SK-MEL-5 (cell line): Measurements from ENCODE around the gene CDC45. TPM values are rescaled to one million over a fixed set of nuclear protein-coding genes. Genes with fewer than 3 reads are reported as not detected.
"Not testable (repeated sequence)": the region's sequence is repeated elsewhere in the genome, so short reads cannot be mapped to it uniquely, and the experiment has no call there.

Source experiments
- DNase-seq: peaks from one replicate; pipeline ENCODE4 v3.0.0-alpha.2; 2016; ENCODE audit warnings: low read depth, low spot score
- in situ Hi-C: cut with HindIII; loops from 2 replicates; pipeline ENCODE4 v1.10.0; 2016; ENCODE audit warnings: low sequenced_read_pairs, high pct_unique_total_duplicates, low pct_unique_long_range_greater_than_20kb
- polyA plus RNA-seq, 2 experiments: library from polyadenylated mRNA; depleted of rRNA; stranded (reverse); fragments of >200 nt; gene quantifications; 2 replicates each; pipeline ENCODE4 v1.2.3, GENCODE V29; 2015
- total RNA-seq: library from RNA; depleted of rRNA; stranded (reverse); fragments of >200 nt; shearing (Covaris generic); gene quantifications from 2 replicates; pipeline ENCODE4 v1.2.3, GENCODE V29; 2014; rRNA removed

CDC45 gene, protein sequence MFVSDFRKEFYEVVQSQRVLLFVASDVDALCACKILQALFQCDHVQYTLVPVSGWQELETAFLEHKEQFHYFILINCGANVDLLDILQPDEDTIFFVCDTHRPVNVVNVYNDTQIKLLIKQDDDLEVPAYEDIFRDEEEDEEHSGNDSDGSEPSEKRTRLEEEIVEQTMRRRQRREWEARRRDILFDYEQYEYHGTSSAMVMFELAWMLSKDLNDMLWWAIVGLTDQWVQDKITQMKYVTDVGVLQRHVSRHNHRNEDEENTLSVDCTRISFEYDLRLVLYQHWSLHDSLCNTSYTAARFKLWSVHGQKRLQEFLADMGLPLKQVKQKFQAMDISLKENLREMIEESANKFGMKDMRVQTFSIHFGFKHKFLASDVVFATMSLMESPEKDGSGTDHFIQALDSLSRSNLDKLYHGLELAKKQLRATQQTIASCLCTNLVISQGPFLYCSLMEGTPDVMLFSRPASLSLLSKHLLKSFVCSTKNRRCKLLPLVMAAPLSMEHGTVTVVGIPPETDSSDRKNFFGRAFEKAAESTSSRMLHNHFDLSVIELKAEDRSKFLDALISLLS
- 36.5 and 44.2 TPM in 2 replicates for total RNA-seq
- 40.5 and 45.6 TPM in 2 replicates for polyA plus RNA-seq (2015; cell fraction: cytosol; rRNA removed)
- polyA plus RNA-seq (2015; cell fraction: nucleus; rRNA removed): 121 and 162 TPM in 2 replicates

DNA sequence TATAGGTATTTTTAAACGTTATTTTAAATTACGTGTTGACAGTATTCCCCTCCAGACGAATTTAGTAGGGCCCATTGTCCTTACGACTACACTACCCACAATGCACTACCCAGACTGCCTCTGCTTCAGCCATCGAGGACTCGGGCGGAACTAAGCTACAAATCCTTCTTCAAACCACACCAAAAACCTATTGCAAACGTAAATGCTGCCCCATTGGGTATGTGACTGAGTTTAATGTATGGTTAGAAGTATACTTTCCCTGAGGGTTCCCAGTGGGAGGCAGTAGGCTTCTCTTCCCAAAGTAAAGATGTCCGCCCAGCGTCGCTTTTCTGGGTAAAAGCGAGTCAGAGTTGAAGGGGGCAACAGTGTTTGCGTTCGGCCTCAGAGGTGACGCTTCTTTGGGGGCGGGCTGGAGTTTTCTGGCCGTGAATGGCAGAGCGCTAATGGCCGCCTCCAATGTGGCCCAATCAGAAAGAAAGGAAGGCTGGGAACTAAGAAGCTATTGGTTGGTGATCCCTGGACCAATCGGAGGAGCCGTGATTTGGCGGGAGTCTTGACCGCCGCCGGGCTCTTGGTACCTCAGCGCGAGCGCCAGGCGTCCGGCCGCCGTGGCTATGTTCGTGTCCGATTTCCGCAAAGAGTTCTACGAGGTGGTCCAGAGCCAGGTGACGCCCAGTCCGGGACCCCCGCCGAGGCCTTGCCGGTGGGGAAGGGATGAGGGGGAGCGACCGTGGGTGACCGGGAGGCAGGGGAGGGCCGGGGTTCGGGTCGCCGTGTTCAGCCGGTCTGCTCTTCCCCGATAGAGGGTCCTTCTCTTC is at the start of gene CDC45:
TSS of gene CDC45 (plus strand) at position 566 of the 818 bp plus-strand sequence. CDS start at position 615, 49 bp downstream.
- in situ Hi-C loops: no loop called here
- DNase-seq: peak; percentile 99

DNA sequence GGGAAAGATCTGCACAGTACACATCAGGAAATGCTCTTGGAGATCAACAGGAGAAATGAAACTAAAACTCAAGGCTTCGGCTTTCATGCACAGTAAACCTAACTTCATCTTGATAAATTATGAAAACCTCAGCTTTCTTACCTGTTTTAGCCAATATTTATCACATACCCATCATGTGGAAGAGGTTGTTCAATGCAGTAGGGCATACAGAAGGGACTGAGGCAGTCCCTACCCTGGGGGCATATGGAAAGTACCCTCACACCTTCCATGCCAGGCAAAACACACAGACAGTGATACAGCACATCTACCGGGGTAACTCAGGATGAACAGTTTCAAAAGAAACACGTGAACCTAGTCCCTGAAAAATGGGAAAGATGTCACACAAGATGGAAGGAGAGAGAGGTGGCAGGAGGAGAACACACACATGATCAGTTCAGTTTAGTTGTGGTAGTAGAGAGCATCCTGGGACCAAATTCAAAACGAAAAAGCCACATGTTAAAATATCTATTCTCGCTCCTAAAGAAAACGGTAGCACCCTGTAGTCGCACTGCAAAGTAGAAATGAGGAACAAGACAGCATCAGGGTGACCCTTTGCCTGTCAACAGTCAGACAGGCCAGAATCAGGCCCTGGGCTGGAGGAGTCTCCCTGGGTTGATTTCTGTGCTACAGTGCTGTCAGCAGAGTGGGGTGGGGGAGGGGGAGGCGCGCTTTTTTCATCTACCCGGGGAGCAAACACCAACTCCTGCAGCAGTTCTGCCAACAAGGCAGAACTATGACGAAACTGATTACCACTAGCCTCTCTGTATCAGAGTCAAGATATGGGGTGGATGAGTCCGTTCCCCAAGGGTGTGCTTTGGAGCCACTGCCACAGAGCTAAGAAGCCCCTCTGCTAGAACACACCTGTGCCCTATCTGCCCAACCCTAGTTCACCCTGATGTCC is 49.5 kb upstream of the CDC45 start:
- in situ Hi-C loops: no loop called here
- DNase-seq: peak; percentile 26

DNA sequence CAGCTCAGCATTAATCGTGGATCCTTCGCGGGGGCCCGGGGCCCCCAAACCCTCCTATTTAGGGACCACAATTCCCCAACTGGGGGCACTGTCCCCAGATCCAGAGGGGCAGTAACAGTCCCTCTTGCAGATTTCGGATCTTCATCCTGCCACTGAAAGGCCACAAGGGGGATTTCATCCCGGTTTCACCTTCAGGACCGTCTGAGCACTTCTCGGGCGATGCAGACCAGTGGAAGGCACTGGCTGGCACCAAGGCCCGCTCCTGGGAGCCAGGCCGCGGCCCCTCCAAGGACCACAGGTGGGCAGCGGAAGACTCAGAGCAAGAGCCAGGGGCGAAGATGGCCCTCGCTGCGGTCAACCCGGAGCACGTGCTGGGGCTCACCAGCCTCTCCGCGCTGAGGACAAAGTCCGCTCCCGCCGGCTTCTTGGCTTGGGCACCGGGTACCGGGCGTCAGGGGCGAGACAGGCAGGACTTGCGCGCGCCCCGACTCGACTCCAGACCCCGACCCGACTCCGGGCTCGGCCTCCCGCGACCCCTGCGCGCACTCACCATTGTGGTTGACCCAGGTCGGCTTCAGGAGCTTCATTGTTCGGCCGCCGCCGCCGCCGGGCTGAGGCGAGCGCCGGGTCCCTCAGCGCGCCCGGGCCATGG is 48.7 kb upstream of the CDC45 start:
- in situ Hi-C loops: no loop called here
- DNase-seq: peak; percentile 18

DNA sequence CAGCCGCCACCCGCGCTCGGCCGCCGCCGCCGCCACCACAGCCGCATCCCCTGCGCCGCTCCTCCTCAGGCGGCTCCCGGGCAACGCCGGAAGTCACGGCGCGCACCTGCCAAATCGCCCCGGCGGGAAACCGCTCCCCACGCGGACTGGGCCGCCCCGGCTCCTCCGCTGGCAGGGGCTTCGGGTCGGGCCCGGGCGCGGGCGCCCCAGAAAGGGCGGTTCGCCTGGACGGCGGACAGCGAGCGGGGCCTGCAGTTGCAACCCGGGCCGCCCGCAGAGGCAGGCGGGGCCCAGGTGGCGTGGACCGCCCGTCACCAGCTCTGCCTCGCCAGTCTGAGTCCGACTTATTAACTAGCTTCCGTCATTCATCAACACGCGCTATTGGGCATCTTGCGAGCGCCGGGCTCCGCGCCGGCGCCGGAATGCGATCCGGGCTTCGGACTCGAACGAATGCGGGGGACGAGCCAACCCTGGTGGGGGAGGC is 48.0 kb upstream of the CDC45 start, which contains the start of gene HIRA:
TSS of gene HIRA (minus strand) at position 85 of the 484 bp plus-strand sequence. CDS start 257 bp downstream, outside the sequence.
- DNase-seq: peak; percentile 75
- in situ Hi-C loops: no loop called here

DNA sequence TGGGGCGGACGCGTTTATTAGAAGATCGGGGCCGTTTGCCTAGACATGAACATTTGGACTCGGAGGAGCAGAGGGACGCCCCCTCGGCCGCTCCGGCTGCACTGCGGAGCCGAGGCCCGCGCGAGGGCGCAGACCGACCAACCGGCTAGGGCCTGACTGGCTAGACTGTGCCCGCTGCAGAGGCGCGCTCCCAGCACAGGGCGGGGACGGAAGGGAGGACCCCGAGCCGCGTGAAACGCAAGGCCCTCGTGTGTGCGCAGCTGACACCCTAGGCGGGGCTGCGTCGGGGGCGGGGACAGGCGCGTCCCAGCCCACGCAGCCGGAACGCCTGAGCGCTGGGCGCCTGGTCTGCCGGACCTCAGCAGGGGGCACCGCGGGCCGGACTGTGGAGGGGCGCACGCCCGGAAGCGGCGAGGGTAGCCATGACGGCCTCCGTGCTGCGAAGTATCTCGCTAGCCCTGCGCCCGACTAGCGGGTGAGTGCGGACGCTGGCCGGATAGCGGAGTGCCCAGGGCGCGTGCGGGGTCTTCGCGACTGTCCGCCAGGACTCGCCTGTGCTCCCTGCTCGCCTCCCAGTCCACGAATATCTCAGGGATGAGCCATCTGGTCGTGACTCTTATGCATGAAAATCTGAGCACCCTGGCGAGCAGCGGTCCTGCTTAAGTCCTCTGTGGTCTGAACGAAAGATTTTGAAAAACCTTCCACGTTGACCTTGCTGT is 47.4 kb upstream of the CDC45 start, which contains the start of gene MRPL40:
TSS of gene MRPL40 (plus strand) at position 413 of the 719 bp plus-strand sequence. CDS start at position 423, 10 bp downstream.
- in situ Hi-C loops: no loop called here
- peak; percentile 96 for DNase-seq

DNA sequence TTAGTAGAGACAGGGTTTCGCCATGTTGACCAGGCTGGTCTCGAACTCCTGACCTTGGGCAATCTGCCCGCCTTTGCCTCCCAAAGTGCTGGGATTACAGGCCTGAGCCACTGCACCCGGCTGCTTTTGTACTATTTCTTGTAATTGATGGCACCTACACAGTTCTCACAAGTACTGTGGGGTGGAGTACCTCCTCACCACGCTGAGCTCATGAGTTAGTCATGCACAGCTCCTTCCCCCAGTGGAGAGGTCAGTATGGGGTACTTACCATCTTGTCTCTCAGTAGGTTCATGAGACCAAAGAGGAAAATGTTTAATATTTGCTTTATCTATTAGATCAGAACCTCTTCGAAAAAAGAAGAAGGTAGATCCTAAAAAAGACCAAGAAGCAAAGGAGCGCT is 45.3 kb upstream of the CDC45 start:
- in situ Hi-C loops: no loop called here
- no peak for DNase-seq

DNA sequence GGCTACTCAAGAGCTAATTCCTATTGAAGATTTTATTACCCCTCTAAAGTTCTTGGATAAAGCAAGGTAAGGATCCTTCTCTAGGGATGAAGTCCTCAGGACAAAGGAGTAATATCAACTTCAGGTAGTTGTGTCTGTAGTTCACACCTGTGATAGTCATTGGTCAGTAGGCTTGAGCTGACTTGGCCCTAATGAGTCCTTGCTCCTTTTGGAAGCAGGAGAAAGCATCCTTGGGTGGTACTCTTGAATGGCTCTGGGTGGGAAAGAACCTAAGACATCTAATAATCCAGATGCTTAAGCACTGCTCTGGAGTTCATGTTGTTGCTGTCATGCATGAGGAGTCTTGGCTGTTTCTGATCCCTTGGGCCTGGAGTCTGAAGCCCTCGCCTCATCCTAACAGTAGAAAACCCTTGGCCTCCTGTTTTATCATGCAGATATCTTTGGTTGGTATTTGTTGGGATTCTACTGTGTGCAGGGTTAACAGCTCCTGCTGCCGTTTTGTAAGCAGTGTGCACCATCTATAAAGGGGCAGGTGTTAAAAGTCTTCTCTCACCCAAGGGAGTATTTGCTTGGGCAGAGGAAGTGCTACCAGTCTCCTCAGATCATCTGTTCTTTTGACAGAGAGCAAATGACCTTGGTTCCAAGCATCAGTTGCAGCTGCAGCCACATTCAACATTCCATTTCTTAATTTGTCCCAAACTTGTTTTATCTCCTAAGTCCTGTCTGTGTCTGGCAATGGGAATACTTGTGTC is 44.7 kb upstream of the CDC45 start:
- no peak for DNase-seq
- in situ Hi-C loops: no loop called here

DNA sequence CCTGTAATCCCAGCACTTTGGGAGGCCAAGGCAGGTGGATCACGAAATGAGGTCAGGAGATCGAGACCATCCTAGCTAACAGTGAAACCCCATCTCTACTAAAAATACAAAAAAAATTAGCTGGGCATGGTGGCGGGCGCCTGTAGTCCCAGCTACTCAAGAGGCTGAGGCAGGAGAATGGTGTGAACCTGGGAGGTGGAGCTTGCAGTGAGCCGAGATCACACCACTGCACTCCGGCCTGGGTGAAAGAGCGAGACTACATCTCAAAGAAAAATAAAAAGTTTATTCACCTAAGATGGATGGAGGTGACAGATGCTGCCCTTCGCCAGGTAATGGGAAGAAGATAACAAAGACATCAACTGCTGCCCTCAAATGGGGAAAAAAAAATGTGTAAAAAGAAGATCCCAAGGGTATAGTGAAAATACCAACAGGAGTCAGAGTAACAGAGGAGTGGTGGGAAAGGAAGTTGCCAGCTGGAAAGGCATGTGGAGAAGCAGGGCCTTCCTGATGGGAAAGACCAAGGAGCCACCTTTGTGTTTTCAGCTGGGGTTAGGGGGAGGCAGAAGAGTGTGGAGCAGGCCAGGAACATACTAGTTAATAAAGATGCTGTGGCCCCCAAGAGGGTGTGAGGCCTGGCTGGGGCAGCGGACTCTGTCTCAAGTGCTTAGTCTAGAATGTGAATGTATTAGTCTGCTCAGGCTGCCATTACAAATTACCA is 43.1 kb upstream of the CDC45 start:
- in situ Hi-C loops, DNase-seq: not testable (repeated sequence)

DNA sequence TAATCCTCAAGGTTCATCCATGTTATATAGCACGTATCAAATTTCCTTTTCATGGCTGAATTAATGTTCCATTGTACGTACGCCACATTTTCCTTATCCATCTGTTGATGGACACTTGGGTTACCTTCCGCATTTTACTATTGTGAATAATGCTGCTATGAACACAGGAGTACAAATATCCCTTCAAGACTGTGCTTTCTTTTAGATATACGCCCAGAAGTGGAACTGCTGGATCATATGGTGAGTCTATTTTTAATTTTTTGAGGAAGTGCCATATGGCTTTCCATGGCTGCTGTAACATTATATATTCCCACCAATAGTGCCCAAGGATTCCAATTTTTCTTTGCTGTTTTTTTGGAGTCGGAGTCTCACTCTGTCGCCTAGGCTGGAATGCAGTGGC is 41.4 kb upstream of the CDC45 start:
- in situ Hi-C loops: no loop called here
- DNase-seq: no peak

DNA sequence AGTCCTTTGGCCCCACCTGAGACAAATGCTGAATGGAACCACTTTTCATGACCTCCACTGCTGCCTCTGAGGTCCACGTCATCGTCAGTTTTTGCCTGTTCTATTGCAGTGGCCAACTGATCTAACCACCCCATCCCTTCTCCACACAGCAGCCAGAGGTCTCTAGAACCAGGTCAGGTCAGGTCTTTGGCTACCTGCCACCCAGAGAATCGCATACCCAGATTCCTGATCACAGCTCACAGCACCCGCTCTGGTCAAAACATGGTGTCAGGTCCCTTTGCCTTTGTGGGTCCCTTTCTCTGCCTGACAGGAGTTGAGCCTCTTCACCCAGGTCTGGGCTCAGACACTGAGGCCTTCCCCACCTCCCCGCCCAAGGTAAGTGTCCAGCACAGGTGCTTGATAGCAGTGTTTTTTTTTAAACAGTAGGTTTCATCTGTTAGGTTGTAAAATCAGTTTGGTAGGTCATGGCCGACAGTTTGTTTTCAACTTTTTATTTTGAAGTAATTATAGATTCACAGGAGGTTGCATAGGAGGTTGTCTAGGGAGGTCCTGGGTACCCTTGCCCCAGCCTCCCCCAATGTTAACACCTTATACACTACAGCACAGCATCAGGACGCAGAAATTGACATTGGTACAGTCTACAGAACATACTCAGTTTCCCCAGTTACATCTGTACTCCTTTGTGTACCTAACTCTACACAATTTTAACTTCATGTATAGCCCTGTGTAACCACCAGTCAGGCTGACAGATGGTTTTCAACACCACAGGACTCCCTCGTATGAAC is 39.1 kb upstream of the CDC45 start:
- in situ Hi-C loops: no loop called here

DNA sequence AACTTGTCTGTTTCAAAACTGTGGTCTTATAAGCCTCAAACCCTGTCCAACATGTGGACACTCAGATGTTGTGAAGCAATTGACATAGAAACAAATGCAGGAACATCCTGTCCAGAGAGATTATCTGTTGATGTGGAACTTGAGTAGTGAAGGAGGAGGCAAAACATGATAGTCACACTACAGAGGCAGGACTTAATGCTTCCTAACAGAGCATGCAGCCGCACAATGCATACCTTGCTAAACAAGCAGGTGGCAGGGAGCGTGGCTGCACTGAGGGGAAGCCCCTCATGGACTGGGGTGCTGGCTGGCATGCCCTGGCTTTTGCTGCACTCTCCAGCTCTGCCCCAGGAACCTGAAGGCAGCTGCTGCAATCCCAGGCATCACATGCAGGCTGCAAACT is 37.6 kb upstream of the CDC45 start:
- DNase-seq: no peak
- in situ Hi-C loops: no loop called here

More for the DNA sequence above, 39.1 kb upstream of the CDC45 start:
- no peak for DNase-seq

DNA sequence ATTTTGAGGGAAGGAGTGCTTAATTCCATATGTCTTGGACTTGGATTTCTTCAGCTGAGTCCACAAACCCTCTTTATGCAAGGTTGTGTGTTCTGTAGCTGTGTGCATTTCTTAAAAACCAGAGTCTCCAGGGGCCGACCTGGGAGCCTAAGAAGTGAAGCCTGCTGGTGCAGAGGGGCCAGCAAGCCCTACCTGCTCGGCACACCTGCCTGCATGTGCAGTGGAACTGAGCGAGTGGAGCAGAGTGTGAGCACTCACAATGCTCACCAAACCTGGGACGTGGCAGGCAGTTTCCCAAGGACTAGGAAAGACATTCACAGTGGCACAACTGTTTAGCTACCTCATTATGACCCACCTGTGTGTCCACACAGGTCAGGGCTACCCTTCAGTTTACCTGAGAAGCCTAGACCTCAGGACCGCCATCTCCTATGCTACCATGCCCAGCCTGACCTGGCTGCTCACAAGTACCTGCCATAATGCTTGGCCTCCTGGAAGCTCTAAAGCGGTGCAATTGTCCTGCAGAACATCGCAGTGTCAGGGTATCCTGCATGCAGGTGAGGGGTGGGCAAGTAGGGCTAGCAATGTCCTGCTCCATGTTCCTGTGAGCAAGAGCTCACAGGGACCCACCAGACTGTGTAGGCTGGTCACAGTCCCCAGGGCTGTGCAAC is 36.0 kb upstream of the CDC45 start:
- in situ Hi-C loops: no loop called here
- no peak for DNase-seq

DNA sequence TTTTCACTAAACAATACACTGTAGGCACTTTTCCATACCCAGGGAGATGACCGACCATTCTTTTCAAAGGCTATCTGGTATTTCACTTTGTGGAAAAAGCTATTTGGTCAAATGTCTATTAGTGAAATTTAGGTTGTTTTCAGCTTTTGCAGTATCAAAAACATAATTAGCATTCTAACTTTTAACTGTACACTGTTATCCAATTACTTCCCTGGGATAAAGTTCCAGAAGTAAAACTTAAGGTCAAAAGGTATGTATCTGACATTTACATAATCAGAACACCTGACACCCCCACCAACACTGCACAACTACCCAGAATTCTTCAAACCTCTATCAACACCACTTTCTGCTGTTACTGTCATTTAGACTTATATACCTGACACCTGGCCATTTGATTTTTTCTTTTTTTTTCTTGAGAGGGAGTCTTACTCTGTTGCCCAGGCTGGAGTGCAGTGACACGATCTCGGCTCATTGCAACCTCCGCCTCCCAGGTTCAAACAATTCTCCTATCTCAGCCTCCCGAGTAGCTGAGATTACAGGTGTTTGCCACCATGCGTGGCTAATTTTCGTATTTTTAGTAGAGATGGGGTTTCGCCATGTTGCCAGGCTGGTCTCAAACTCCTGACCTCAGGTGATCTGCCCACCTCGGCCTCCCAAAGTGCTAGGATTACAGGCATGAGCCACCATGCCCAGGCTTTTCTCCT is 34.3 kb upstream of the CDC45 start:
- DNase-seq, in situ Hi-C loops: not testable (repeated sequence)
